Stimulated activated CD8-positive, alpha-beta memory T cell treated with anti-CD3 and anti-CD28 coated beads, Interleukin-4, amount 100 ng/mL, for 48 hours (primary cell): ENCODE results near the gene POC1A.

Experiments used
- DNase-seq: peaks from one replicate; pipeline ENCODE4 v3.0.0-alpha.2; 2020

POC1A gene

DNA sequence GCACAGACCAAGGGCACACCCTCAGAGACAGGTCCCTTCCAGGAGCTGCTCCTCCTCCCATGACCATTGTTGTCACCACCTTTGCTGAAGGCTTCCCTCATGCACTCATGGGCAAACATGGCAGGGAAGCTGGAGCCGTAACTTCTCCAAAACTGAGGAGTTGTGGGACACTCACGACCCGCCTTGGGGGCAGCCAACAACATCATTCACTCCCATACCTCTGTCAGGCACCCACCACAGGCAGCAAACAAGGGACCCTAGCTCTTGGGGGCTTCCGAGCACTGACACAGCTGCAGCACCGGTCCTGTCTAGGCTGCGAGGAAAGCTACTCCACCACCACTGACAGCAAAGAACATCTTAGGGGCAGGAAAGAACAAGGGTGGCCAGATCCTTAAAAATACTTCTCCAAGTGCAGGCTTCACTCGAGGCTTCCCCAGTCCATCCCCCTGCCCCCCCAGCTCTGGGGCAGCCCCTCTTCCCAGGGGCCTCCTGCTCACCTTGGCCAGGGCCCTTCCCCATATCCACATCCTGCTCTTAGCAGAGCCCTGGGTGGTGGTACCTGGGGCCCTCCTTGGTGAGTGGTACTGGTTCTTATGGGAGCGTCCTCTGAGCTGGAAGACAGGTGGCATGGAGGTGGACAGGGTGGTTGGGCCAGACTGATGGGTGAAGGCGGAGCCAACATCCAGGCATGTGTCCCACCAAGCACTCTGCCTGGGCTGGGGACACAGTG lies 69.8 kb downstream of the POC1A start:
- DNase-seq, result no peak

DNA sequence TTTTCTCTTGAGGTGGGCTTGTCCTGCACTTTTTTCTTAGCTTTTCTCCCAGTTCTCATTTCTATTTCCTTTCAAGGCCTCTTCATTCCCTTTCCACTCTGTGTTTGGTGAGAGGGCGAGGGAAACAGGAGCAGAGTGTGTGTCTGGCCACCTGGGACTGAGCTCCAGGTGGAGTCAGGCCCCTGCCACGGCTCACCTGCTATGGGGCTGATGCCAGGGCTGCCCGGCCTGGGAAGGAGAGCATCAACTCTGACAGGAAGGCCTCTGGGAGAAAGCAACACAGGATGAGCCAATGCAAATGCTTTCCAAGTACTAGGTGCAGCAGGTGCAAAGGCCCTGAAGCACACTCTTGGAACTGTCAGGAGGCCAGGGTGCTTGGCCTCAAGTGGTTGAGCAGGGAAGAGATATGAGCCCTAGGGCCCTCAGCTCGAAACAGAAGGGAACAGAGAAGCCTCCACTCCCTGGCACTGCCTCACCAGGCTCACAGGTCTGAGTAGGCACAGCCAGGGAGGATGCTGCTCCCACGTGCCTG lies 70.6 kb downstream of the POC1A start:
- DNase-seq, result no peak

DNA sequence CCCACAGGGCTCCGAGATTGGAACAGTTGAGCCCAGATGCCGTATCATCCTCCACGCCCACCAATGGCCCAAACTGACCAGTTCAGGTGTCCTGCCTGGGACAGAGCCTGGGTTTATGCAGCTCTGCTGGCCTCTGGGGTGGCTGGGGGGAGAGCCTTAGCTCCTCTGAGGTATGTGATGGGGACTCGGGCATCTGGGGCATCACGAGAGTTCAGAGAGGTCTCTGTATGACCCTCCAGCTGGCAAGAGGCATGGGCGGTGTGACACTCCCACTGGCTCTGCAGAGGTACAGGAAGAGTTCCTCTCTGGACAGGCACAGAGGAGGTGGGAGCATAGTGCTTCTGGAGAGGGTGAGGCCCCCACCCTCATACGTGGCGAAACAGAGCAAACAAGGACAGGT lies 71.3 kb downstream of the POC1A start:
- DNase-seq, result no peak

DNA sequence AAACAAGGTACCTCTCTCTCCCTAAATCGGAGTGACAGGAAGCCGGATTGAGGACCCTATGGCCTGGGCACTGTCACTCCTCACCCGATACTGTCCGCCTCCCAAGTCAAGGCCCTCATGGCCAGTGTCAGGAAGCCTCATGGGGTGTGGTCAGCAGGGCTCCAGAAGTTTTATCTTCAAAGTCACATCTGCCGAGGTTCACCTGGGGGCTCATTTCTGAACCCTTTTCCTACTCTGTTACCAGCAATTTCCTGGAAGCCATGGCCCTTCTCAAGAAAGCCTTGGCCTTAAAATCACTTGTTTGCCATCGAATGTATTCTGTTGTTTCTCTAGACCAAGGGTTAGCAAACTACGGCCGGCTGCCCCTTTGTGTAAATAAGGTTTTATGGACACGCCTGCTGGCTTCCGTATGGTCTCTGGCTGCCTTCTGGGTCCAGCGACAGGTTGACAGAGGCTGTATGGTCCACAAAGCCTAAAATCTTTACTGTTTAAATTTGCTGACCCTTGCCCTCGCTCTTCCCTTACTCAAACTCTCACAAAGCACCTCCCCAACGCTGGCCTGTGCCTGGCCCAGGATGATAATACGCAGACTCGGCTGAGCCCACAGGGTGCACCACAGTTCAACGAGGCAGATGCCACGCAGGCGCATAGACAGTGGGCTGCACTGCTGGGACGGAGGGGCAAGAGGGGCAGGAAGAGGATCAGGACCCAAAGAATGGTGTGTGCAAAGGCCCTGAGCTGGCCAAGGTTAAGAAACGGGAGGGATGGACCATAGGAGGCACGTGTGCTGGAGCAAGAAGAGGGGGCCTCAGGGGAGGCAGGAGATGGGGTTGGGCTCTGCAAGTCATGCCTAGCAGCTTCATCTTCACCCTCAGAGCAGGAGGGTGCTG lies 73.1 kb downstream of the POC1A start:
- no peak for DNase-seq

DNA sequence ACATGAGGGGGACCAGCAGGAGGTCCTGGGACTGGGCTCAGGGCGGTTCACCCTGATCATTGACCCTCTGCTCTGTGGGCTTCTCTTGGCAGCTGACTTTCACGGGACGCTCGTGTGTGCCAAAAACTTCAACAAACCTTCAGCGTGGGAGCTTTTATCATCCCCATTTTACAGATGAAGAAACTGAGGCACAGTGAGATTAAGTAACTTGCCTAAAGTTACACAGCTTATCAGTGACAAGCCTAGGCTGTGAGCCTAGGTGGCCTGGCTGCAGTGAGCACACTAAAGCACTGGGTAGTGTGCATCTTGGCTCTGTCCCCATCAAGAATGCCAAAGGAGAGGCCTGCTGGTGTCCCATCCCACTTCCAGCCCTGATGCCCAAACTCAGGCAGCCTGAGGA lies 74.3 kb downstream of the POC1A start:
- DNase-seq, result no peak

DNA sequence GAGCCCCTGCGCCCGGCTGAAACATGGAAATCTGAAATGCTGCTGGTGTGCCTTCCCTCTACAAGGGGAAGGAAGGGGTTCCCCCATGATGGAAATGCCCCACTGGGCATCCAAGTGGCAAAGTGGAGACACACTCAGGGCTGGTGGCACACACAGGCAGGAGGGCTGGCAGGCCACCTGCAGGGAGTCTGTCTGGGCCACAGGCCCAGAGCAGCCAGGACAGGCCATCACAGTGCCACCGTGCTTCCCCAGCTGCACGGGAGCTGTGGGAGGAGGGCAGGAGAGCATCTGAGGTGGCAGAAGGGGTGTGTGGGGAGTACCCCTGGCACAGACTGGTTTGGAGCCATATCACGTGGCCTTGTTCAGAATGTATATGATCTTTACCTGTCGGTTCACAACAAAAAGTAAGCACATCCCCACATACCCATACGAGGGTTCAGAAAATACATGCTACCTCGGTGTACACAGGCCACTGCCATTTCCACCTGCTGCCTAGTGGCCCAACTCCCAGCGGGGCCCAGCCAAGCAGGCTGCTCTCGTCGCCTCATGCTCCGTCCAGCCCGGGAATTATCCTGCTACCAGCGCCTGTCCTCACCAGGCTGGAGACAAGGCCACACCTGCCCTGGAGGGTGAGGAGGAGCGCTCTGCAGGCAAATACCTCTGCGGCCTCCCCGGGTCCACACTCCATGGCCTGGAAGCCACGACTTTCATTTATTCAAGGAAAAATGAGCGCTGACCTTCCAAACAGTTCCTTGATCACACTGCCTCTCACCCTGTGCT lies 75.3 kb downstream of the POC1A start:
- no peak for DNase-seq

DNA sequence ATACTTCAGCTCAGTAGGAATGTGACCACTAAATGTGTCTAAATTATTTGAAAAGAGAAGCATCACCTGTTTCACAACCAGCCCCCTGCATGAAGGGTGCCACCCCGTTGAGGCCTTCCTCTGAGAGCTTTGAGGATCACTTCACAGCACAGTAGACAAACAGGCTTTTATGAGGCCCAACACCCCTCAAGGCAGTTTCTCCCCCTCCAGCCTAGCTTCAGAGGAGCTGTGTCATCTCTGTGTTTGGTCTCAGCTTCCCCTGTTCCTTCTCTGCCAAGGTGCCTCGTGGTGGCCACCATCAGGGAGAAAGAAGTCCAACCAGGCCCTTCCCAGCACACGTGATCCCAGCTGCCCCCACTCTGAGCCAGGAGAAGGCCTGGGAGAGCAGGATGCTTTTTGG lies 76.3 kb downstream of the POC1A start:
- no peak for DNase-seq

DNA sequence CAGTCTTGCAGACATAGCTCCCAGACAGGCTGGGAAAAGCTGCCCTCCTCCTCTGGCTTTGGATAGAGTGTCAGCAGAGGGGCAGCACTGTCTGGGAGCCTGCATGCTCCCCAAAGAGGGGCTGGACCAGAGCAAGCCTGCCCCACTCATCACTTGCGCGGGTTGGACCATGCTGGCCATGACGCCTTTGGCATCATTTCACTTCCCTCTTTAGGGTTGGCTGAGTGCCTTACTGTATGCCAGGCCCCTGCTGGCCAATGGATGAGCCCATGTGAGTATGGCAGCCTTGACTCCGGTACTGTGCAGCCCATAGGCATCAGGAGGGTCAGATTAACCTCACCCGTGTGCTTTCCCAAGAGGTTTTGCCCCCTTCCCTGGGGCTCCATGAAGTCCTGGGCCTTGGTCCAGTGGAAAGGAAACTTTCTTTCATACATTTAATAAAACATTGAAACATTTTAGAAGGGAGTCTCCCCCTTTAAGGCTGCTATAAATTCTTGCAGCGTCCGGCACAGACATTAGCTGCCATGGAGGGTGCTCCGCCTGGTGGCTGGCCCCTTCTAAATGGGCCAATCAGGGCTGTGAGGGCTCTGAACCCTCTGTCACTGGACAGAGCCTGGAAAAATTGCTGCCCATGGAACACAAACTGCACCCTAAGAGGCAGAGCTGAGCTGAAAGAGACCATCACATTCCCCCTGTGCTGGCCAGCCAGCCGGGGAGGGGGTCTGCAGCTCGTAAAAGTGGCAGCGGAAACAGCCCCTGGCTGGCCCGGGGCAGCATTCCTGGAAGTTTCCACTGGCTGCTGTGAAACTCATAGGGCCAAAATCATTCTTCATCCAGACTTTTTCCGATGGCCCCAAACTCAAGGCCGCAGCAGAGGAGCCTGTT lies 77.1 kb downstream of the POC1A start:
- DNase-seq, result no peak

DNA sequence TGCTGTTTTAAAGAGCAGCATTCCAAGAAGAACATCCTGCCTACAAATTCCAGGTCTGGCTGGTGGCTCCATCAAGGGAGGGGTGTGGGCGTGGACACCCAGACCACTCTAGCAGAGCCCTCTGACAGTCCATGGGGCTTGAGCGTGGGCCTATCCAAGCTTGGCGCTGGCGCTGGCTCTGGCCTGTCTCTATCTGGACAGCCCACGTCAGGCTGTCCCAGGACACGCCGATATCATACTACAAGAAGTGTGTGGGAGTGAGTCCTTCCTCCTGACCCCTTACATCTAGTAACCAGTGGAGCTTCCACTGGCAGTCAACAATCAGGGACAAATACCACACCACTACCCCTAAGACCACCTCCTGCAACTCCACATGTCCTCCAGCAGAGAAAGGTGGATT lies 80.7 kb downstream of the POC1A start:
- DNase-seq, result no peak

DNA sequence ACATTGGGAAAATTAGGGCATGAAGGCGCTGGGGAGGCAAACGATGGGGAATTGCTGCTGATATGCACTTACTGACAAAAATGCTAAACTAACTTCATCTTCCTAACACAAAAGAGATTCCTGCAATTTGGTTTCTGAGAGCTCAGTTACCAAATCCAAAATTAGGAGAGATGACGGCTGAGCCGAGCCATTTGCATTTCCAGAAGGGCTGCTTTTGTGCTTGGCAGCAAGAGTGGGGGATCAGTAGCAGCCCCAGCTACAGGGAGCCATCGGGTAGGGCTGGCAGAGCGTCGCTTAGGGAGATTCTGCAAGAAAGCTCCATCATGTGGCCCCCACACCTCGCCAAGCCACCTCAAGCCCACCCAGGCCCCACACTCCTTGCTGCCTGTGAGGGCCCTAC lies 81.8 kb downstream of the POC1A start:
- no peak for DNase-seq

DNA sequence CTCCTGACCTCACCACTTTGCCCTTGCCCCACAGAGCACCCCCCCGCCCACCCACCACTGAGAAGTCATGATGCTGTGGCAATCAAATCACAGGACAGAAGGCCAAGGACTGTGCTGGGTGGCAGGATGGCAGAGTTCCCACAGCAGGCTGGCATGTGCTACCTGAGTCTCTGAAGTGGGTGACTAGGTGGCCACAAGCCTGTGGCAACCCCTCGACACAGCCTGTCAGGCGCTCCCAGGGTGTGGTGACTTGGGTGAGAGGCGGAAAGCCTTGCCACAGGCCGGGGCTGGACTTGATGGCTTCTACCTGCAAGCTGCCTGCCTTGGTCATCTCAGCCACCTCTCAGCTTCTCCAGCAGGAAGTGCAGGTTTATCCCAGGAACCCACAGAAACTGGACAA lies 82.2 kb downstream of the POC1A start:
- no peak for DNase-seq

DNA sequence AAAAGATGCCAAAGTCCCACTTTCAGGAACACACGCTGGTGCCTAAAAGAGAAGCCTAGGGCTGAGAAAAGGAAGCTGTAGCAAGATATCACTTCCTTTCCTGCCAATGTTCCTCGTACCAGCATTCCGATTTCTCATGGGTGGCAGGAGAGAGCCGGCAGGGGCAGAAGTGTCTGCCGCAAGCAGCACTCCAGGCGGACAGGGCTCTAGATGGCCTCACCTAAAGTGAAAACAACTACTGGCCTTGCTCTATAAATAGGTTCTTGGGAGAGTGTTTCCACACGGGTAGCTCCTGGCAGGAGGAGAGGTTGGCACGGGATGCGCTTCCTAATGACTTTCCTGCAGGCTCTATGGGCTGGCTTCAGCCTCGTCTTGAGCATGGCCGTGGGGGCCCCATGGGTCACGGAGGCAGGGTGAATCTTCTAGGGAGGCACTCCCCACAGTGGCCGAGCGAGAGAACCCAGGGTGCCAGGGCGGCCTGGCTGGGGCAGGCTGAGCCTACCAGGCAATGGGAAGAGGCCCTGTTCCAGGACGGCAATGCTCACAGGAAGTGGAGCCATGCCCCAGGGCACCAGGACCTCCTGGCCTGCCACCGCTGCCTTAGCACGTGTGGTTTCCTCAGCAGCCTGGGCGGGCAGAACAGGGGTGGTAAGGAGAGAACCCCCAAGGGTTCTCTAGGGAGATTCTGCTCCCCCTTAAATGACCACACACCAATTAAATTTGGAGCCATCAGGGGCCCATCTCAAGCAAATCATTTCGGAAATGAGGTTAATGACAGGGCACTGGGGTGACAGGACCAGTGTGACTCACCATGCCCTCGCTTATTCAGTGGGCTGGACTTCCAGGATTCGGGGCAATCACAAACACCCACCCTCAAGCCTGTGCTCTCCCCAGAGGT lies 83.2 kb downstream of the POC1A start:
- DNase-seq, result no peak

DNA sequence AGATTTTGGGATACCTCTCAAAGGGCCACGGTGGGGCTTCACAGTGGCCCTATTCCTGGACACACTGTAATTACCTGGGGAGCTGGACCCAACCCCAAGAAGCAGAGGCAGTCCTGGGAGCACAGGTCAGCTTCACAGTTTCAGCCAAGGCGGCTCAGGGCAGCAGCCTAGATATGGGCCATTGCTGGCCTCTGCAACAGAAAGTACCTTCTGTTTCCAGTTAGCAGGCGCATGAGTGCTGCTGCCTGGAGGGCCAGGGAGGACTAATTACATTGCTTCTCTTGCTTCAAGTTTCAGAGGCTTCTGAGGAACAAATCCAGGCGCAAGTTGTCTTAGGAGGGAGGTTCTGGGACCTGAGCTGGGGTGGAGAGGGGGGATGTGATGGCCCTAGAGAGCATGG lies 84.4 kb downstream of the POC1A start:
- DNase-seq, result no peak

DNA sequence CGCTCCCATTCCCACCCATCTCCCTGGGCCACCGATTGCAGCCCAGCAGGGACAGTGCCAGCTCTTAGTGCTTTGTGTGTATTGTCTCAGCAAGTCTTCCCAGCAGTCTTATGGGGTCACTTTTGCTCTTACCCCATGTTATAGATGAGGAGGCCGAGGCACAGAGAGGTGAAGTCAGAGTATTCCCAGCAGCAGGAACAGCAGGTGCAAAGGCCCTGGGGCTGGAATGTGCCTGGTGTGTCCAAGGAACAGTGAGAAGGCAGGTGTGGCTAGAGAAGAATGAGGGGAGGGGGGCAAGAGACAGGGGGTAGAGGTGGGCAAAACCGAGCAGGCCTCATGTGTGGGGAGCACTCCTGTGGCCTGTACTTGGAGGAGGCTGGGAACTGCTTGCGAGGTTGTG lies 85.1 kb downstream of the POC1A start:
- DNase-seq, result no peak

DNA sequence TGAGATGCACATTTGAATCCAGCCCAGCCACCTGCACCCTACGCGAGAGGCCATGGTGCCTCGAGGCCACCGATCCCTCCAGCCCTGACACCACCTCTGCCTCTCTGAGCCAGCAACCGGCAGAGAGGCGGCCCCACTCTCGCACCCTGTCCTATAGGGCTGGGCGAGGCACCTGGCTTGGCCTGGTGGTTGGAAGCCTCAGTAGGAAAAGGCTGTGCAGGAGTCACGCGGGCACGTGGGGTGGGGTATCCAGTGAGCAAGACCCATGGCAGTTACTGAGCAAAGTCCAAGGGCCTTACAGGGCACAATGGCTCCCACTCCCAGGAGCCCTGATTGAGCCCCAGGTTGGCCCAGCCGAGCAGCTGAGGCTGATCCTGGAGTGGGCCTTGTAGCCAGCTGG lies 85.5 kb downstream of the POC1A start:
- no peak for DNase-seq

DNA sequence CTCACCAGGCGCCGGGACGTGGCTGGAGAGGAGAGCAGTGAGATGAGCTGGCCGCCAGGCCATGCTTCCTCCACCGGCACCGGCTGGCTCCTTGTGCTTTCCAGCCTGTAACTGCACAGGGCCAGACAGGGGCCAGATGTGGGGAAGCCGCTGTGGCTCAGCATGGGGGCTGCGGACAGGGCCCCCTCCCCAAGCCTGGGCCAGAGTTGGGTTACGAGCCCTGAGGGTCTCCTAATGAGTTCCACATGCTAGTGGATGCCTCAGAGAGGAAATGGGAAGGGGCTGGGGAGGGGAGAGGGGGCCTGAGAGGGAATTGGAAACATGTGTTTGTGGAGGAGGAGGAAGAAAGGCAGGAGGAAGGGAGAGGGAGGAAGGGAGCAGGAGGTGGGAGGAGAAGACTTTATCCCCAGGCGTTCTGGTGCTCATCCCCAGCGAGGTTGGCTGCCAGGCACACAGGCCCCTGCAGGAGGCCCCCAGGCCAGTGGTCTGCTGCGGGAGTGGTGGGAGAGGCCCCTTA lies 86.1 kb downstream of the POC1A start:
- no peak for DNase-seq

DNA sequence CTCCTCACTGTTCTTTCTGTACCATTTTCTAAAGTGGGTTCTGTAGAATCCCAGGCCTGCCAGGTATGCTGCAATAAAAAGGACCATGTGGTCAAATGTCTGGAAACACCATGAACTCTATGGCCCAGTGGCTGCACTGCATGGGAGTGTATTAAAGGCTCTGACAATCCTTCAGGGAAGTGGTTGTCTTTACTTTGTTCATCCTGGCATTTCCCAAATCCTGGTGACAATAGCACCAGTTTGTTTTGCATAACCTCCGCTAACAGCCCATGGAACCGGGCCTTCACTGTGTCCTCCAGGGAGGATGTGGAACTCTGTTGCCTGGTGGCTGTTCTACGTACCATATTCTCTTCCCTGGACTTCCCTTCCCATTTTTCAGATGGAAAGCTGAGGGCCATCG lies 86.7 kb downstream of the POC1A start:
- DNase-seq, result no peak

DNA sequence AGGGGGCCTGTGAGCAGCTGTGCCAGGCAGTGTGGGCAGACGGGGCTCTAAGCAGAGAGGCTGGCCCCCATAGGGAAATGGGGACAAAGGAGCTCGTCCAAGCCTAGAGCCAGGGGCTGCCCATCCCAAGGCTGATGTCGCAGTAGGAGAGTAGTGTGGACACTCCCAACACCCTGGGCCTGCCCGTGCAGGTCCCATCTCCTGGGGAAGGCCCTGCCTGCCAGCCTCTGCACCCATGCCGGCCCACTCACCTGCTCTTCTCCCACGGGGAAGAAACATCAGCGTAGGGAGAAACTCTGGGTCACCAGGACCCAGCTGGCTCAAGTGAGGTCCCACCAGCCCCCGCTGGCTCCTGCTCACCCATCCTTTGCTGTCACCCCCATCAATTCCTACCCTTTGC lies 87.2 kb downstream of the POC1A start:
- DNase-seq, result no peak

DNA sequence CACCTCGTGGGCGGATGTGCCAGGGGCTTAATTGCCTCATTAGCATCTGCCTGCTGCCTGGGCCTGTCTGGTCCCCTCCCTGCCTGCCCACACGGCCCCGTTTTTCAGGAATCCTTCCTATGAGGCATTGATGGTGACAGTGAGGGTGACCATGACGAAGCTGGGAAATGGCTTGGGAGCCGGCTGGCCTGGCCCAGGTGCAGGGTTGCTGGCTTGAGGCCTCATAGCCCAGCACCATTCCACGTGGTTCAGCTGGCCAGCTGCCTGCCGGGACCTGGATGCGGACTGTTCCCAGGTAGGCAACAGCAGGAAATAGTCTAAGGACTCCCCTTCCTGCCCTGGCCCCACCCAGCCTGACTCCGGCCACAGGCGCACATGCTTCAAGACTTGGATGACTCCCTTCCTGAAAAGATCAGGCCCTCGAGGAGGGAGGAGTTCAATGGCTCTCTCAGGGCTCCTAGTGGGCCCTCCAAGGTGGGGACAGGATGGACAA lies 88.9 kb downstream of the POC1A start:
- no peak for DNase-seq

DNA sequence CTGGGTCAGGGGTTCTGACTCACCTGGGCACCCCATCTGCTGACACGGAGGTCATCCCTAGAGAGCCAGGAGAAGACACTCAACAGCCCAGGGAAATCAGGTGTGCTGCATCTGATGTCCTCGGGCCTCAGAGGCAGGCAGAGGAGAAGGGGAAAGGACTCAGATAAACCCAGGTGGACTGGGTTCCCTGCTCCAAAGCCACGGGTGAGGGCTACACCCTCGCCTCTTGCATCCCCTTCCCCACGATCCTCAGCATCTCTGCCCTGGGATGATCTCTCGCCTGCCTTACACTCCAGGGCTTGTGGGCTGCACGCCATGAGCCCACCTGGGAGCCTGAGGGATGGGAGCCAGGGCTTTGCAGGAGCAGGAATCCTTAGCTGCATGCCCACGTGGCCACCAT lies 89.7 kb downstream of the POC1A start:
- DNase-seq, result no peak
